Neural cell (in vitro differentiated cells): ENCODE data around the gene MEIOC. TPM values are rescaled to one million over a fixed set of nuclear protein-coding genes. Genes with fewer than 3 reads are reported as not detected.

Source experiments
- H2AFZ ChIP-seq: fragments of 200-600, 300-800 bp; sonication (generic), shearing (Covaris generic); 2 replicates; pipeline ENCODE4 v1.6.0; 2014; ENCODE audit warnings: low read depth, mild to moderate bottlenecking, antibody characterized with exemption, low read length, moderate library complexity
- H3F3A ChIP-seq: fragments of 200-600 bp; shearing (Covaris generic); 2 replicates; pipeline ENCODE4 v1.6.1; 2016; ENCODE audit warnings: mild to moderate bottlenecking, moderate library complexity, mixed read lengths, antibody characterized with exemption, low read length; ENCODE audit not compliant: insufficient read depth, poor library complexity, severe bottlenecking
- H3K27ac ChIP-seq: fragments of 200-600, 300-800 bp; sonication (generic), shearing (Covaris generic); 2 replicates; pipeline ENCODE4 v1.5.1; 2014; ENCODE audit warnings: mild to moderate bottlenecking, low read length, moderate library complexity
- H3K27me3 ChIP-seq: fragments of 300-800, 200-600 bp; sonication (generic), shearing (Covaris generic); 2 replicates; pipeline ENCODE4 v1.6.0; 2014; ENCODE audit warnings: mild to moderate bottlenecking, low read depth, low read length, moderate library complexity; ENCODE audit not compliant: insufficient read depth
- H3K36me3 ChIP-seq: fragments of 300-800, 200-600 bp; sonication (generic), shearing (Covaris generic); 2 replicates; pipeline ENCODE4 v1.5.1; 2014; ENCODE audit warnings: mild to moderate bottlenecking, antibody characterized with exemption, low read length, moderate library complexity; ENCODE audit not compliant: insufficient read depth
- H3K4me2 ChIP-seq: fragments of 300-800, 200-600 bp; sonication (generic), shearing (Covaris generic); 2 replicates; pipeline ENCODE4 v1.6.0; 2014; ENCODE audit warnings: mild to moderate bottlenecking, low read length
- H3K4me3 ChIP-seq: fragments of 300-800, 200-600 bp; sonication (generic), shearing (Covaris generic); 2 replicates; pipeline ENCODE4 v1.5.1; 2014; ENCODE audit warnings: mild to moderate bottlenecking, low read length, moderate library complexity
- H3K79me2 ChIP-seq: fragments of 200-600 bp; shearing (Covaris generic); replicated peaks from 2 replicates; pipeline ENCODE4 v1.6.0; 2014; ENCODE audit warnings: mild to moderate bottlenecking, low read length, moderate library complexity; ENCODE audit not compliant: insufficient read depth
- H3K9ac ChIP-seq: fragments of 300-800, 200-600 bp; sonication (generic), shearing (Covaris generic); 2 replicates; pipeline ENCODE4 v1.6.1; 2016; ENCODE audit warnings: mild to moderate bottlenecking, low read length, mixed read lengths
- H3K9me2 ChIP-seq: fragments of 200-600 bp; shearing (Covaris generic); 2 replicates; pipeline ENCODE4 v1.6.1; 2016; ENCODE audit warnings: mild to moderate bottlenecking, low read length, mixed read lengths; ENCODE audit not compliant: insufficient read depth
- H3K9me3 ChIP-seq: fragments of 200-600, 300-800 bp; sonication (generic), shearing (Covaris generic); 2 replicates; pipeline ENCODE4 v1.6.1; 2016; ENCODE audit warnings: mild to moderate bottlenecking, mixed run types, low read length, moderate library complexity, mixed read lengths
- H4K20me1 ChIP-seq: fragments of 200-600 bp; shearing (Covaris generic); 2 replicates; pipeline ENCODE4 v1.6.1; 2016; ENCODE audit warnings: mild to moderate bottlenecking, mixed run types; ENCODE audit not compliant: insufficient read depth
- EZH2 ChIP-seq: fragments of 200-600, 300-800 bp; shearing (Covaris generic), sonication (generic); IDR thresholded peaks from 2 replicates; pipeline ENCODE4 v1.6.1; 2014; ENCODE audit warnings: antibody characterized with exemption, low read length, borderline replicate concordance, mild to moderate bottlenecking; ENCODE audit not compliant: insufficient read depth, poor library complexity, severe bottlenecking
- MXI1 ChIP-seq: fragments of 450-650 bp; conservative IDR thresholded peaks from 2 replicates; pipeline ENCODE4 v1.6.1; 2014; ENCODE audit warnings: antibody characterized with exemption, mild to moderate bottlenecking; ENCODE audit not compliant: poor library complexity, severe bottlenecking
- POLR2AphosphoS5 ChIP-seq: IDR thresholded peaks from 2 replicates; pipeline ENCODE4 v1.6.1; 2012
- RAD21 ChIP-seq: fragments of 450-650 bp; conservative IDR thresholded peaks from 2 replicates; pipeline ENCODE4 v1.6.1; 2014; ENCODE audit warnings: antibody characterized with exemption, mild to moderate bottlenecking, moderate library complexity
- SMC3 ChIP-seq: fragments of 450-650 bp; conservative IDR thresholded peaks from 2 replicates; pipeline ENCODE4 v1.6.1; 2014; ENCODE audit warnings: antibody characterized with exemption, mild to moderate bottlenecking, moderate library complexity; ENCODE audit not compliant: poor library complexity
- TAF1 ChIP-seq: IDR thresholded peaks from 2 replicates; pipeline ENCODE4 v1.6.1; 2012; ENCODE audit warnings: low read depth
- polyA plus RNA-seq: library from polyadenylated mRNA; depleted of rRNA; stranded (reverse); fragments of >200 nt; gene quantifications from 2 replicates; pipeline ENCODE4 v1.2.3, GENCODE V29; 2014
- TF ChIP-seq, protein P1 (sequence below): fragments of 450-650 bp; IDR thresholded peaks from 2 replicates; pipeline ENCODE4 v1.5.1; 2014; ENCODE audit warnings: antibody characterized with exemption, mild to moderate bottlenecking, moderate library complexity; ENCODE audit not compliant: poor library complexity, severe bottlenecking
- TF ChIP-seq, protein P2 (sequence below): IDR thresholded peaks from 2 replicates; pipeline ENCODE4 v1.6.1; 2012; ENCODE audit warnings: borderline replicate concordance

MEIOC gene
- polyA plus RNA-seq, 1 donor from 2014 or later, result not detected

DNA sequence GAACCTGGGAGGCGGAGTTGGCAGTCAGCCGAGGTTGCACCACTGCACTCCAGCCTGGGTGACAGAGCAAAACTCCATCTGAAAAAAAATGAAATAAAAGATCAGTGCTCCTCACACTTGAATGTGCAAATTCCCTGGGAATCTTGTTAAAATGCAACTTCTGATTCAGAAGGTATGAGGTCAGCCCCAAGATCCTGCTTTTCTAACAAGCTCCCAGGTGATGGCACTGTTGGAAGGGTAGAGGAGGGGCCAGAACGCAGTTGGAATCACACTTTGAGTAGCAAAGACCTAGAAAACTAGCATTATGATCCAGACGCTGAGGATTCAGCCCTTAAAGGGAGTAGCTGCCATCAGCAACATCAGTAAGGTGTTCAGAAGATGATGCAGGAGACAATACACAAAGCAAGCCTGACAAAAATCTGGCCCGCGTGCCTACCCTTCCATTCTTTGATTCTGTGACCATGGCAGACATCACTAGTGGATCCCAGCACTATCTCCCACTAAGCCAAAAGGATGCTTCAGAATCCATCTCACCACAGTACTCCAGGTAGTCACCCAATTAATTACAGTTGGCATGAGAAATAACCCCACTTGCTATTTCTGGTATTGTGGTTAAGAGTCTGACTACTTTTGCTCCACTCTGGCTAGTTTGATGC lies 33.1 kb upstream of the MEIOC start:
- no peaks in the 10 kb centered on the region for H4K20me1 ChIP-seq
- H3K36me3 ChIP-seq, result no peaks in the 10 kb centered on the region
- no peak overlapping the region for H2AFZ ChIP-seq
- H3K79me2 ChIP-seq, result no peaks in the 10 kb centered on the region
- no peaks in the 10 kb centered on the region for H3F3A ChIP-seq
- no peak overlapping the region for H3K4me3 ChIP-seq
- no peaks in the 10 kb centered on the region for H3K27me3 ChIP-seq
- H3K9me3 ChIP-seq, result no peaks in the 10 kb centered on the region
- no peak for TF ChIP-seq TAF1
- TF ChIP-seq, protein P1, sequence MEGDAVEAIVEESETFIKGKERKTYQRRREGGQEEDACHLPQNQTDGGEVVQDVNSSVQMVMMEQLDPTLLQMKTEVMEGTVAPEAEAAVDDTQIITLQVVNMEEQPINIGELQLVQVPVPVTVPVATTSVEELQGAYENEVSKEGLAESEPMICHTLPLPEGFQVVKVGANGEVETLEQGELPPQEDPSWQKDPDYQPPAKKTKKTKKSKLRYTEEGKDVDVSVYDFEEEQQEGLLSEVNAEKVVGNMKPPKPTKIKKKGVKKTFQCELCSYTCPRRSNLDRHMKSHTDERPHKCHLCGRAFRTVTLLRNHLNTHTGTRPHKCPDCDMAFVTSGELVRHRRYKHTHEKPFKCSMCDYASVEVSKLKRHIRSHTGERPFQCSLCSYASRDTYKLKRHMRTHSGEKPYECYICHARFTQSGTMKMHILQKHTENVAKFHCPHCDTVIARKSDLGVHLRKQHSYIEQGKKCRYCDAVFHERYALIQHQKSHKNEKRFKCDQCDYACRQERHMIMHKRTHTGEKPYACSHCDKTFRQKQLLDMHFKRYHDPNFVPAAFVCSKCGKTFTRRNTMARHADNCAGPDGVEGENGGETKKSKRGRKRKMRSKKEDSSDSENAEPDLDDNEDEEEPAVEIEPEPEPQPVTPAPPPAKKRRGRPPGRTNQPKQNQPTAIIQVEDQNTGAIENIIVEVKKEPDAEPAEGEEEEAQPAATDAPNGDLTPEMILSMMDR, result no peak
- TF ChIP-seq MXI1, result no peak
- TF ChIP-seq, protein P2, sequence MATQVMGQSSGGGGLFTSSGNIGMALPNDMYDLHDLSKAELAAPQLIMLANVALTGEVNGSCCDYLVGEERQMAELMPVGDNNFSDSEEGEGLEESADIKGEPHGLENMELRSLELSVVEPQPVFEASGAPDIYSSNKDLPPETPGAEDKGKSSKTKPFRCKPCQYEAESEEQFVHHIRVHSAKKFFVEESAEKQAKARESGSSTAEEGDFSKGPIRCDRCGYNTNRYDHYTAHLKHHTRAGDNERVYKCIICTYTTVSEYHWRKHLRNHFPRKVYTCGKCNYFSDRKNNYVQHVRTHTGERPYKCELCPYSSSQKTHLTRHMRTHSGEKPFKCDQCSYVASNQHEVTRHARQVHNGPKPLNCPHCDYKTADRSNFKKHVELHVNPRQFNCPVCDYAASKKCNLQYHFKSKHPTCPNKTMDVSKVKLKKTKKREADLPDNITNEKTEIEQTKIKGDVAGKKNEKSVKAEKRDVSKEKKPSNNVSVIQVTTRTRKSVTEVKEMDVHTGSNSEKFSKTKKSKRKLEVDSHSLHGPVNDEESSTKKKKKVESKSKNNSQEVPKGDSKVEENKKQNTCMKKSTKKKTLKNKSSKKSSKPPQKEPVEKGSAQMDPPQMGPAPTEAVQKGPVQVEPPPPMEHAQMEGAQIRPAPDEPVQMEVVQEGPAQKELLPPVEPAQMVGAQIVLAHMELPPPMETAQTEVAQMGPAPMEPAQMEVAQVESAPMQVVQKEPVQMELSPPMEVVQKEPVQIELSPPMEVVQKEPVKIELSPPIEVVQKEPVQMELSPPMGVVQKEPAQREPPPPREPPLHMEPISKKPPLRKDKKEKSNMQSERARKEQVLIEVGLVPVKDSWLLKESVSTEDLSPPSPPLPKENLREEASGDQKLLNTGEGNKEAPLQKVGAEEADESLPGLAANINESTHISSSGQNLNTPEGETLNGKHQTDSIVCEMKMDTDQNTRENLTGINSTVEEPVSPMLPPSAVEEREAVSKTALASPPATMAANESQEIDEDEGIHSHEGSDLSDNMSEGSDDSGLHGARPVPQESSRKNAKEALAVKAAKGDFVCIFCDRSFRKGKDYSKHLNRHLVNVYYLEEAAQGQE, result no peak
- TF ChIP-seq POLR2AphosphoS5, result no peak
- no peak for TF ChIP-seq RAD21
- no peak for TF ChIP-seq SMC3
- no peak for TF ChIP-seq EZH2
- H3K27ac ChIP-seq, result no peak overlapping the region
- no peaks in the 10 kb centered on the region for H3K9me2 ChIP-seq
- H3K4me2 ChIP-seq, result no peak overlapping the region
- no peak overlapping the region for H3K9ac ChIP-seq

DNA sequence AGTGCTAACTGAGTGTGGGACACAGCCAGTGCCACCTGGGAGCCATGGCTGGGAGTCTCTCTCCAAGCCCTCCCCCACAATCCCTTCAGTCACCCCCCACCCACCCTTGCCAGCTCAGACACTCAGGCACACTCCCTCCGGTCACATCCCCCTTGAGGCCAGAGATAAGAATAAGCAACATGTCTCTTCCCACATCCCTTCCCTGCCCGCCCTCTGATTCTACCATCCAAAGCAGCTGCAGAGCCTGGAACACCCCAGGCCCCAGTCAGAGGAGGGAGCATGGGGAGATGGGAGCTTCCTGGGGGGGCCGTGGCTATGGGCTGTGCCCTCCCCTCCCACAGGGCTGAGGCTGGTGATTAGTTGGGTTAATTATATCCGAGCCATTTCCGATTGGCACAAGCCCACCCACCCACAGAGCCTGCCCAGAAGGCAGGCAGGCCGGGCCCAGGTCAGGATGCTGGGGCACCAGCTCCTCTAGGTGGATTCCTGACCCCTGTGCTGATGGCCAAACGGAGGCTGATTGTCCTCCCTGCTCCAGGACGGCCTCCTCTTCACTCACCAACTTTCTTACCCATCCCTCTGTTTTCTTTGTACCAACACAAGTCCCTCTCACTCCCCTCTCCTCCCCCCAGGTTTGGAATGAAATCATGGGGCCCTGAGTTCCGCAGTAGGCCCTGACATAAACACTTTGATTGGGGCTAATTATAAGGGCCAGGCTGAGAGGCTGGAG lies 28.6 kb upstream of the MEIOC start:
- H3K9me3 ChIP-seq, result no peaks in the 10 kb centered on the region
- H3K36me3 ChIP-seq, result no peaks in the 10 kb centered on the region
- no peaks in the 10 kb centered on the region for H3K79me2 ChIP-seq
- TF ChIP-seq, protein P2, result no peak
- no peaks in the 10 kb centered on the region for H3K9me2 ChIP-seq
- no peak overlapping the region for H3K4me3 ChIP-seq
- no peak overlapping the region for H3K27ac ChIP-seq
- no peaks in the 10 kb centered on the region for H4K20me1 ChIP-seq
- peak overlapping the region; percentile 25 for H2AFZ ChIP-seq
- no peaks in the 10 kb centered on the region for H3K27me3 ChIP-seq
- no peak overlapping the region for H3K9ac ChIP-seq
- H3K4me2 ChIP-seq, result no peak overlapping the region
- no peaks in the 10 kb centered on the region for H3F3A ChIP-seq
